ENCODE data around the gene ATP5F1D. TPM values are rescaled to one million over a fixed set of nuclear protein-coding genes. Genes with fewer than 3 reads are reported as not detected.

Gene ATP5F1D
- total and polyA plus RNA-seq, 2 of the 8 experiments (the other 6 are each of a cell fraction or from before 2014, with no cell fraction given) = 174 to 249 TPM

DNA sequence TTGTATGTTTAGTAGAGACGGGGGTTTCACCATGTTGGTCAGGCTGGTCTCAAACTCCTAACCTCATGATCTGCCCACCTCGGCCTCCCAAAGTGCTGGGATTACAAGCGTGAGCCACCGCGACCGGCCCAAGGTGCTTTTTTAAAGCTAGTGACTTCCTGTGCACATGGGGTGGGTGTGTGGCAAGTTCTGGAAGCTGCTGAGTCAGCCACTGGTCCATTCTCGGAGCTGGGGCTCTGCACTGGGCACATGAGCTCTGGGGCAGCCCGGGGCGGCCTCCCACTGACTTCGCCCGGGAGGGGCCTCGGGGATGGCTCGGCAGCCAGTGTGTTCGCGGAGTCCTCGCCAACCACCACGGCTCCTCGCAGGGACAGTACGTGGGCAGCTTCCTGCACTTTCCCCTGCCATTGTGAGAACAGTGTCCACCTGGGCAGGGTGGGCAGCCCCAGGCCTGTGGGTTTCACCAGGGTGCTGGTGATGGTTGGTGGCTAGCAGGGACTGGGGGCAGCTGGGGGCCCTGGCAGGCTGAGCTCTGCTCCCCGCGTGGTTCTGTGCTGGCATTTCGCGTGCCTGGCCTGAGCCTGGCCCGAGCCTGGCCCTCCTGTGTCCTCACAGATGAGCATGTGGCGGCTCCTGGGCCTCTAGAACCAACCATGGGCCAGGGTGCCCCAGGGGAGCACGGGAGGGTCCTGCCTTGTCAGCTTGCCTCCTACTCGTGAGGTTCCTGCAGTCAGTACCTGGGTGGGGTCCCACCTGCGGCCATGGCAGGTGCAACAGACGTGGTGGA lies 15.9 kb upstream of the ATP5F1D start:
- Histone ChIP-seq H2BK12ac (ENCODE audit: low read depth, low read length) (no peak overlapping the region), H3K14ac (ENCODE audit: insufficient read length) (no peak overlapping the region), H3K9me3 (ENCODE audit: insufficient read depth in 2 of 2, low read depth in 1 of 2, low read length in 1 of 2) (no peaks in the 10 kb centered on the region), H3K27me3 (replicated peaks in 1 of 4; ENCODE audit: control insufficient read depth in 3 of 4, extremely low read depth in 1 of 4, insufficient read depth in 3 of 4, low read length in 3 of 4) (no peaks in the 10 kb centered on the region), H3K56ac (replicated peaks; ENCODE audit: insufficient read length, low read depth, low read length) (no peak overlapping the region), H3K4ac (replicated peaks; ENCODE audit: insufficient read length, low read depth, low read length) (no peak overlapping the region), H3K18ac (ENCODE audit: extremely low read depth, low read length) (no peak overlapping the region), H4K5ac (ENCODE audit: insufficient read length, low read depth, low read length) (no peak overlapping the region), H2BK20ac (ENCODE audit: low read length) (no peak overlapping the region), H3K4me1 (replicated peaks in 1 of 4; ENCODE audit: control insufficient read depth in 3 of 4, insufficient read depth in 4 of 4, low read length in 3 of 4) (no peaks in the 10 kb centered on the region; a peak in 2 of 7 replicates), H4K20me1 (replicated peaks in 1 of 2; ENCODE audit: control insufficient read depth in 1 of 2, insufficient read depth in 2 of 2, low read length in 2 of 2) (peaks cover 13 to 19% of the 10 kb centered on the region in 2 experiments), H2BK120ac (replicated peaks; ENCODE audit: low read depth, low read length) (no peak overlapping the region), H3K23ac (ENCODE audit: insufficient read length) (no peak overlapping the region), H2BK5ac (ENCODE audit: low read depth, low read length) (no peak overlapping the region), H3K79me2 (ENCODE audit: control insufficient read depth in 1 of 2, insufficient read depth in 2 of 2, low read length in 2 of 2) (no peaks in the 10 kb centered on the region), H3K36me3 (ENCODE audit: control insufficient read depth in 2 of 4, insufficient read depth in 4 of 4, low read length in 3 of 4) (peaks cover 0 to 70% (median 2%) of the 10 kb centered on the region in 4 experiments; a peak in 4 of 8 replicates), H3K4me3 (ENCODE audit: extremely low read depth in 1 of 4, insufficient read depth in 2 of 4, low read depth in 3 of 4, low read length in 4 of 4) (no peak overlapping the region), H2BK15ac (ENCODE audit: low read length) (no peak overlapping the region), H3K4me2 (ENCODE audit: insufficient read depth in 1 of 2, low read depth in 2 of 2, low read length in 2 of 2) (no peak overlapping the region), H3K9ac (replicated peaks in 1 of 4; ENCODE audit: extremely low read depth in 1 of 4, low read depth in 3 of 4, low read length in 3 of 4) (peak overlapping the region in 1 of 4 experiments; percentile 22; a peak in 2 of 7 replicates), H4K8ac (ENCODE audit: extremely low read depth, insufficient read depth, low read length) (no peak overlapping the region; the same call in 1 of the 2 replicates), H3K23me2 (ENCODE audit: low read depth, low read length) (no peaks in the 10 kb centered on the region), H3K27ac (ENCODE audit: low read depth, low read length) (no peak overlapping the region), H2AFZ (ENCODE audit: low read length) (no peak overlapping the region), H3K79me1 (ENCODE audit: low read depth, low read length) (no peaks in the 10 kb centered on the region; the same call in 1 of the 2 replicates), H4K91ac (replicated peaks; ENCODE audit: insufficient read length, low read length) (no peak overlapping the region), H2AK5ac (ENCODE audit: low read depth, low read length) (no peak overlapping the region)
- 90% methylated on average over 27 of the region's 29 CpGs; no CpG with 5 or more reads in 1 of the 2 experiments for WGBS, 2 experiments (ENCODE audit: extremely low coverage in 1 of 2, insufficient coverage in 1 of 2, insufficient read length in 1 of 2, insufficient replicate concordance in 2 of 2, low coverage in 1 of 2, low lambda C conversion rate in 2 of 2, missing lambda C conversion rate in 1 of 2)
- ChIA-PET CTCF (ENCODE audit: partially characterized antibody) (interaction anchor here (0.6 to 2.0 kb wide), 14 partner anchors 8 to 247 kb away, joined by 3 to 14 read pairs (median 3); partner anchors contain the start of gene CBARP), POLR2A (ENCODE audit: partially characterized antibody) (interaction anchor here (0.9 to 1.7 kb wide), 12 partner anchors 8 to 229 kb away, joined by 3 to 6 read pairs (median 4); partner anchors contain the start of genes ATP5F1D, CBARP, CNN2 and GPX4)
- DNase-seq (ENCODE audit: low read depth in 1 of 2, low spot score in 2 of 2) = peak in 1 of 2 experiments; percentile 43
- TF ChIP-seq RXRA (IDR thresholded peaks at IDR 0.05; ENCODE audit: insufficient read depth, low read depth, low read length) = no peak
- TF ChIP-seq, protein P1, sequence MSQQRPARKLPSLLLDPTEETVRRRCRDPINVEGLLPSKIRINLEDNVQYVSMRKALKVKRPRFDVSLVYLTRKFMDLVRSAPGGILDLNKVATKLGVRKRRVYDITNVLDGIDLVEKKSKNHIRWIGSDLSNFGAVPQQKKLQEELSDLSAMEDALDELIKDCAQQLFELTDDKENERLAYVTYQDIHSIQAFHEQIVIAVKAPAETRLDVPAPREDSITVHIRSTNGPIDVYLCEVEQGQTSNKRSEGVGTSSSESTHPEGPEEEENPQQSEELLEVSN (IDR thresholded peaks at IDR 0.05) = no peak
- TF ChIP-seq POLR2A (IDR thresholded peaks at IDR 0.05; ENCODE audit: control extremely low read depth in 1 of 2, low read depth in 2 of 2, low read length in 2 of 2) = no peak
- no peak for TF ChIP-seq CTCF (IDR thresholded peaks at IDR 0.05; ENCODE audit: control extremely low read depth in 1 of 3, insufficient read depth in 1 of 3, low read depth in 1 of 3, low read length in 3 of 3)
- no peak for TF ChIP-seq TCF12 (IDR thresholded peaks at IDR 0.05; ENCODE audit: low read depth, low read length)
- FAIRE-seq = no peak

Data from H1 (cell line).